Measurements from ENCODE around the gene RFESD.

The RFESD gene

GRCh38 chr5:95627971-95628810, 18.4 kb upstream of the RFESD start:
- Histone ChIP-seq H3K9me3 (replicated peaks in 1 of 2; ENCODE audit: control insufficient read depth in 2 of 2, insufficient read depth in 1 of 2, low read depth in 1 of 2, low read length in 2 of 2) (peaks cover 0 to 8% of the 10 kb centered on the region in 2 donors), H3K4me3 (ENCODE audit: low read length in 2 of 2) (no peak overlapping the region), H2BK5ac (ENCODE audit: low read length) (no peak overlapping the region), H3K14ac (ENCODE audit: low read length) (no peak overlapping the region), H3K36me3 (replicated peaks in 1 of 2; ENCODE audit: control insufficient read depth in 2 of 2, insufficient read depth in 2 of 2, low read length in 2 of 2) (no peaks in the 10 kb centered on the region), H3K4ac (ENCODE audit: low read length) (no peak overlapping the region), H4K91ac (ENCODE audit: low read depth, low read length, poor library complexity) (no peak overlapping the region), H2AFZ (ENCODE audit: low read length) (no peak overlapping the region), H2BK12ac (ENCODE audit: low read length) (no peak overlapping the region), H3K9ac (ENCODE audit: low read depth, low read length, poor library complexity) (no peak overlapping the region), H3K4me2 (ENCODE audit: insufficient read depth, low read length, poor library complexity, severe bottlenecking) (no peak overlapping the region), H3K27ac (replicated peaks; ENCODE audit: low read length) (no peak overlapping the region), H2AK5ac (ENCODE audit: low read depth, low read length) (no peak overlapping the region), H3K27me3 (ENCODE audit: control insufficient read depth in 3 of 3, insufficient read depth in 3 of 3, low read depth in 1 of 3, low read length in 3 of 3) (peaks cover 0 to 33% (median under 1%) of the 10 kb centered on the region in 3 experiments), H3K79me1 (ENCODE audit: low read depth, low read length) (no peaks in the 10 kb centered on the region), H2BK120ac (ENCODE audit: low read depth, low read length) (no peak overlapping the region), H3K18ac (ENCODE audit: low read length) (no peak overlapping the region), H4K8ac (ENCODE audit: low read depth, low read length) (no peak overlapping the region), H3K4me1 (ENCODE audit: control insufficient read depth in 2 of 2, insufficient read depth in 1 of 2, low read depth in 1 of 2, low read length in 2 of 2) (no peaks in the 10 kb centered on the region), H3K23ac (ENCODE audit: low read depth, low read length, poor library complexity) (no peak overlapping the region), H2BK15ac (ENCODE audit: low read length) (no peak overlapping the region)
- no peak for DNase-seq (ENCODE audit: low spot score)
- WGBS, 2 donors (ENCODE audit: extremely low coverage in 2 of 2, insufficient read length in 2 of 2, insufficient replicate concordance in 1 of 2), result no CpG with 5 or more reads among the region's 4 CpGs

DNA sequence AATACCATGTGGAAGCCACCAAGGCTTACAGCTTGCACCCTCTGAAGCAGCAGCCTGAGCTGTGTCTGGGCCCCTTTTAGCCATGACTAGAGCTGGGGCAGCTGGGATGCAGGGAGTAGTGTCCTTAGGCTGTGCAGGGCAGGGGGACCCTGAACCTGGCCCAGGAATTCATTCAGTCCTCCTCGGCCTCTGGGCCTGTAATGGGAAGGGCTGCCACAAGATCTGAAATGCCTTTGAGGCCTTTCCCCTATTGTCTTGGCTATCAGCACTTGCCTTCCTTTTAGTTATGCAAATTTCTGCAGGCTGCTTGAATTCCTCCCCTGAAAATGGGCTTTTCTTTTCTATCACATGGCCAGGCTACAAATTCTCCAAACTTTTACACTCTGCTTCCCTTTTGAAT, 17.6 kb upstream of the RFESD start:
- peaks cover 0 to 25% (median 0%) of the 10 kb centered on the region in 3 experiments for H3K27me3 ChIP-seq (ENCODE audit: control insufficient read depth in 3 of 3, insufficient read depth in 3 of 3, low read depth in 1 of 3, low read length in 3 of 3)
- no peak overlapping the region for H3K27ac ChIP-seq (replicated peaks; ENCODE audit: low read length)
- H2AFZ ChIP-seq (ENCODE audit: low read length), result no peak overlapping the region
- no peak overlapping the region for H2BK15ac ChIP-seq (ENCODE audit: low read length)
- H3K9ac ChIP-seq (ENCODE audit: low read depth, low read length, poor library complexity), result no peak overlapping the region
- H2BK120ac ChIP-seq (ENCODE audit: low read depth, low read length), result no peak overlapping the region
- H3K4me3 ChIP-seq (ENCODE audit: low read length in 2 of 2), result no peak overlapping the region
- no peak overlapping the region for H2BK5ac ChIP-seq (ENCODE audit: low read length)
- H2AK5ac ChIP-seq (ENCODE audit: low read depth, low read length), result no peak overlapping the region
- no peak overlapping the region for H3K18ac ChIP-seq (ENCODE audit: low read length)
- no peaks in the 10 kb centered on the region for H3K4me1 ChIP-seq (ENCODE audit: control insufficient read depth in 2 of 2, insufficient read depth in 1 of 2, low read depth in 1 of 2, low read length in 2 of 2)
- no peak overlapping the region for H3K14ac ChIP-seq (ENCODE audit: low read length)
- no peaks in the 10 kb centered on the region for H3K36me3 ChIP-seq (replicated peaks in 1 of 2; ENCODE audit: control insufficient read depth in 2 of 2, insufficient read depth in 2 of 2, low read length in 2 of 2)
- H4K8ac ChIP-seq (ENCODE audit: low read depth, low read length), result no peak overlapping the region
- no peak overlapping the region for H3K4me2 ChIP-seq (ENCODE audit: insufficient read depth, low read length, poor library complexity, severe bottlenecking)
- no peaks in the 10 kb centered on the region for H3K79me1 ChIP-seq (ENCODE audit: low read depth, low read length)
- H3K9me3 ChIP-seq (replicated peaks in 1 of 2; ENCODE audit: control insufficient read depth in 2 of 2, insufficient read depth in 1 of 2, low read depth in 1 of 2, low read length in 2 of 2), result peaks cover 0 to 8% of the 10 kb centered on the region in 2 donors
- H3K23ac ChIP-seq (ENCODE audit: low read depth, low read length, poor library complexity), result no peak overlapping the region
- no peak for DNase-seq (ENCODE audit: low spot score)
- no CpG with 5 or more reads among the region's 1 CpG for whole genome bisulfite sequencing, 2 donors (ENCODE audit: extremely low coverage in 2 of 2, insufficient read length in 2 of 2, insufficient replicate concordance in 1 of 2)
- H4K91ac ChIP-seq (ENCODE audit: low read depth, low read length, poor library complexity), result no peak overlapping the region
- no peak overlapping the region for H3K4ac ChIP-seq (ENCODE audit: low read length)
- no peak overlapping the region for H2BK12ac ChIP-seq (ENCODE audit: low read length)

- Histone ChIP-seq H2BK5ac (ENCODE audit: low read length) (no peak overlapping the region), H3K36me3 (replicated peaks in 1 of 2; ENCODE audit: control insufficient read depth in 2 of 2, insufficient read depth in 2 of 2, low read length in 2 of 2) (no peaks in the 10 kb centered on the region), H3K14ac (ENCODE audit: low read length) (no peak overlapping the region), H2BK15ac (ENCODE audit: low read length) (no peak overlapping the region), H2AK5ac (ENCODE audit: low read depth, low read length) (no peak overlapping the region), H2BK120ac (ENCODE audit: low read depth, low read length) (no peak overlapping the region), H3K23ac (ENCODE audit: low read depth, low read length, poor library complexity) (no peak overlapping the region), H4K91ac (ENCODE audit: low read depth, low read length, poor library complexity) (no peak overlapping the region), H2AFZ (ENCODE audit: low read length) (no peak overlapping the region), H3K4me3 (ENCODE audit: low read length in 2 of 2) (no peak overlapping the region), H3K79me1 (ENCODE audit: low read depth, low read length) (no peaks in the 10 kb centered on the region), H3K18ac (ENCODE audit: low read length) (no peak overlapping the region), H3K9me3 (replicated peaks in 1 of 2; ENCODE audit: control insufficient read depth in 2 of 2, insufficient read depth in 1 of 2, low read depth in 1 of 2, low read length in 2 of 2) (peaks cover 0 to 8% of the 10 kb centered on the region in 2 donors), H3K4me2 (ENCODE audit: insufficient read depth, low read length, poor library complexity, severe bottlenecking) (no peak overlapping the region), H3K27ac (replicated peaks; ENCODE audit: low read length) (no peak overlapping the region), H4K8ac (ENCODE audit: low read depth, low read length) (no peak overlapping the region), H3K9ac (ENCODE audit: low read depth, low read length, poor library complexity) (no peak overlapping the region), H3K4ac (ENCODE audit: low read length) (no peak overlapping the region), H3K4me1 (ENCODE audit: control insufficient read depth in 2 of 2, insufficient read depth in 1 of 2, low read depth in 1 of 2, low read length in 2 of 2) (no peaks in the 10 kb centered on the region), H2BK12ac (ENCODE audit: low read length) (no peak overlapping the region), H3K27me3 (ENCODE audit: control insufficient read depth in 3 of 3, insufficient read depth in 3 of 3, low read depth in 1 of 3, low read length in 3 of 3) (peaks cover 0 to 13% (median 0%) of the 10 kb centered on the region in 3 experiments)
- DNase-seq (ENCODE audit: low spot score), result no peak
- no CpG with 5 or more reads among the region's 5 CpGs for WGBS, 2 donors (ENCODE audit: extremely low coverage in 2 of 2, insufficient read length in 2 of 2, insufficient replicate concordance in 1 of 2)
Observed at GRCh38 chr5:95630394-95630917, 16.1 kb upstream of the RFESD start.

DNA sequence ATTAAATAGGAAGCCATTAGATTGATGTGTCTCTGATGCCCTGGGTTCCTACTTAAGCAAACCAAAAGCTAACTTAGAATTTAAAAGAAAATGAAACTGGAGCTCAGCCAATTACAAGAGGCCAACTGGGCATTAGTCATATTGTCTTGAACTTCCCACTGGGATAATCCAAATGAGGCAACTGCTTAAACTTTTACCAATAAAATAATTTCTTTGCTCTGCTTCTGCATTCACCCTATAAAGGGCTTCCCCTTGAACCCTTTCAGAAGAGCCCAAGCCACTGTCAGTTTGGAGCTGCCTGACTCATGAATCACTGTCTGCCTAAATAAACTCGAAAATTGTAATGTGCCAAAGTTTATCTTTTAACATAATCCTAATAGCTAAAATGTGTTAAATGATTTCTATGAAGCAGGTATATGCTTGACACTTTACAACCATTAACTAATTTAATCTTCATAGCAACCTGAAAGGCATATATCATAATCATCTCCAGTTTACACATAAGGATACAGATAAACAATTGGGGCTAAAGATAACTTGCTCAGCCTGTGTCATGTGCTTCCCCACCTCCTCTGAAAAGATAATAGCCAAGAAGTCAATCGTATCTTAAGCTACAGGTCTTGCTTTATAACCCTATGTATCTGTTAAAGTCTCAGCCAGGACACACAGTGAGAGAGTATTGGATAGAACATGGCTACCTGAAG, 15.2 kb upstream of the RFESD start:
- H3K27ac ChIP-seq (replicated peaks; ENCODE audit: low read length), result no peak overlapping the region
- H2AFZ ChIP-seq (ENCODE audit: low read length), result no peak overlapping the region
- no peak overlapping the region for H3K4me3 ChIP-seq (ENCODE audit: low read length in 2 of 2)
- no peak overlapping the region for H2AK5ac ChIP-seq (ENCODE audit: low read depth, low read length)
- H2BK12ac ChIP-seq (ENCODE audit: low read length), result no peak overlapping the region
- H2BK15ac ChIP-seq (ENCODE audit: low read length), result no peak overlapping the region
- no peaks in the 10 kb centered on the region for H3K79me1 ChIP-seq (ENCODE audit: low read depth, low read length)
- no peak overlapping the region for H3K9ac ChIP-seq (ENCODE audit: low read depth, low read length, poor library complexity)
- H2BK5ac ChIP-seq (ENCODE audit: low read length), result no peak overlapping the region
- no peak overlapping the region for H2BK120ac ChIP-seq (ENCODE audit: low read depth, low read length)
- H3K27me3 ChIP-seq (ENCODE audit: control insufficient read depth in 3 of 3, insufficient read depth in 3 of 3, low read depth in 1 of 3, low read length in 3 of 3), result peaks cover 0 to 4% (median 0%) of the 10 kb centered on the region in 3 experiments
- DNase-seq (ENCODE audit: low spot score), result no peak
- no peaks in the 10 kb centered on the region for H3K36me3 ChIP-seq (replicated peaks in 1 of 2; ENCODE audit: control insufficient read depth in 2 of 2, insufficient read depth in 2 of 2, low read length in 2 of 2)
- no peak overlapping the region for H3K14ac ChIP-seq (ENCODE audit: low read length)
- no peak overlapping the region for H3K23ac ChIP-seq (ENCODE audit: low read depth, low read length, poor library complexity)
- H4K91ac ChIP-seq (ENCODE audit: low read depth, low read length, poor library complexity), result no peak overlapping the region
- no peak overlapping the region for H3K4ac ChIP-seq (ENCODE audit: low read length)
- no peaks in the 10 kb centered on the region for H3K4me1 ChIP-seq (ENCODE audit: control insufficient read depth in 2 of 2, insufficient read depth in 1 of 2, low read depth in 1 of 2, low read length in 2 of 2)
- WGBS, 2 donors (ENCODE audit: extremely low coverage in 2 of 2, insufficient read length in 2 of 2, insufficient replicate concordance in 1 of 2), result no CpG with 5 or more reads among the region's 2 CpGs
- H4K8ac ChIP-seq (ENCODE audit: low read depth, low read length), result no peak overlapping the region
- H3K9me3 ChIP-seq (replicated peaks in 1 of 2; ENCODE audit: control insufficient read depth in 2 of 2, insufficient read depth in 1 of 2, low read depth in 1 of 2, low read length in 2 of 2), result peaks cover 0 to 8% of the 10 kb centered on the region in 2 donors
- H3K18ac ChIP-seq (ENCODE audit: low read length), result no peak overlapping the region
- H3K4me2 ChIP-seq (ENCODE audit: insufficient read depth, low read length, poor library complexity, severe bottlenecking), result no peak overlapping the region

Measured in neuronal stem cell (in vitro differentiated cells).